AG20443 (cell line): ENCODE measurements around the gene EMB.
"Not testable (repeated sequence)": the region's sequence is repeated elsewhere in the genome, so short reads cannot be mapped to it uniquely, and the experiment has no call there.

Experiments
- DNase-seq: peaks from one replicate; pipeline ENCODE4 v3.0.0; 2012; ENCODE audit warnings: low spot score, mixed read lengths

The EMB gene

GRCh38 chr5:50440651-50441492, at the start of gene EMB:
TSS of gene EMB (minus strand) at chr5:50441288. CDS start at chr5:50441151, 137 bp downstream.
- DNase-seq = peak; percentile 9

GRCh38 chr5:50489491-50489890, 48.4 kb upstream of the EMB start:
- DNase-seq = not testable (repeated sequence)

GRCh38 chr5:50478790-50479189, 37.7 kb upstream of the EMB start:
- DNase-seq = not testable (repeated sequence)

- DNase-seq = no peak
Observed at GRCh38 chr5:50476549-50476948, 35.5 kb upstream of the EMB start.

- DNase-seq = not testable (repeated sequence)
Observed at GRCh38 chr5:50465015-50465414, 23.9 kb upstream of the EMB start.

- no peak for DNase-seq
Observed at GRCh38 chr5:50463726-50464125, 22.6 kb upstream of the EMB start.

GRCh38 chr5:50463047-50463446, 22.0 kb upstream of the EMB start:
- DNase-seq = no peak

- DNase-seq = not testable (repeated sequence)
Observed at GRCh38 chr5:50462579-50462978, 21.5 kb upstream of the EMB start.

- DNase-seq = not testable (repeated sequence)
Observed at GRCh38 chr5:50458372-50458771, 17.3 kb upstream of the EMB start.

GRCh38 chr5:50449241-50449640, 8.2 kb upstream of the EMB start:
- not testable (repeated sequence) for DNase-seq

GRCh38 chr5:50447941-50448340, 6.9 kb upstream of the EMB start:
- no peak for DNase-seq

- DNase-seq = no peak
Observed at GRCh38 chr5:50447228-50447627, 6.1 kb upstream of the EMB start.

GRCh38 chr5:50445296-50445949, 4.3 kb upstream of the EMB start:
- no peak for DNase-seq

- DNase-seq = not testable (repeated sequence)
Observed at GRCh38 chr5:50442559-50443539, 1.8 kb upstream of the EMB start.

- DNase-seq = no peak
Observed at GRCh38 chr5:50441493-50441955, 436 bp upstream of the EMB start.

- no peak for DNase-seq
Observed at GRCh38 chr5:50439221-50439620, 1.9 kb downstream of the EMB start.

GRCh38 chr5:50438060-50438459, 3.0 kb downstream of the EMB start:
- DNase-seq = not testable (repeated sequence)

GRCh38 chr5:50435168-50435567, 5.9 kb downstream of the EMB start:
- no peak for DNase-seq

GRCh38 chr5:50431133-50431904, 9.8 kb downstream of the EMB start:
- DNase-seq = not testable (repeated sequence)

- DNase-seq = not testable (repeated sequence)
Observed at GRCh38 chr5:50423100-50423799, 17.8 kb downstream of the EMB start.
